HepG2 (cell line): ENCODE results near the gene GRHPR. TPM values are rescaled to one million over a fixed set of nuclear protein-coding genes. Genes with fewer than 3 reads are reported as not detected.

Experiments used
- BHLHE40 ChIP-seq: IDR thresholded peaks from 2 replicates; pipeline ENCODE4 v1.6.1; 2011; ENCODE audit warnings: low read length, improper control_type of control experiment
- CAMTA2 ChIP-seq: sonication (generic); formaldehyde crosslinking; IDR thresholded peaks from 2 replicates; pipeline ENCODE4 v1.4.0; 2020; ENCODE audit warnings: mild to moderate bottlenecking, missing genetic modification reagents, borderline replicate concordance
- GPN1 ChIP-seq: sonication (generic); formaldehyde crosslinking; IDR thresholded peaks from 2 replicates; pipeline ENCODE4 v1.5.1; 2020; ENCODE audit warnings: missing genetic modification reagents, borderline replicate concordance
- HNRNPLL ChIP-seq: fragments of 200-400 bp; formaldehyde crosslinking; IDR thresholded peaks from 2 replicates; pipeline ENCODE4 v1.6.1; 2017; ENCODE audit warnings: mild to moderate bottlenecking, low read depth, low read length; ENCODE audit not compliant: poor library complexity, severe bottlenecking
- NFATC3 ChIP-seq: sonication (generic); formaldehyde crosslinking; IDR thresholded peaks from 2 replicates; pipeline ENCODE4 v1.5.1; 2020; ENCODE audit warnings: mild to moderate bottlenecking, missing genetic modification reagents
- SNAI1 ChIP-seq: sonication (generic); formaldehyde crosslinking; IDR thresholded peaks from 2 replicates; pipeline ENCODE4 v1.5.0; 2020; ENCODE audit warnings: mild to moderate bottlenecking, missing genetic modification reagents, borderline replicate concordance
- SUZ12 ChIP-seq: fragments of 150-350 bp; IDR thresholded peaks from 2 replicates; pipeline ENCODE4 v1.6.1; 2014; ENCODE audit warnings: low read depth, low read length
- SYNCRIP ChIP-seq: fragments of 200-400 bp; formaldehyde crosslinking; IDR thresholded peaks from 2 replicates; pipeline ENCODE4 v1.6.1; 2018; ENCODE audit warnings: mild to moderate bottlenecking, low read depth, low read length; ENCODE audit not compliant: insufficient read depth
- ZBTB20 ChIP-seq: sonication (generic); formaldehyde crosslinking; IDR thresholded peaks from 2 replicates; pipeline ENCODE4 v1.8.1; 2023; ENCODE audit warnings: missing genetic modification reagents, low read depth, mild to moderate bottlenecking, borderline replicate concordance
- ZFP62 ChIP-seq: sonication (generic); formaldehyde crosslinking; IDR thresholded peaks from 2 replicates; pipeline ENCODE4 v1.4.0; 2020; ENCODE audit warnings: missing genetic modification reagents
- ZNF292 ChIP-seq: sonication (generic); formaldehyde crosslinking; IDR thresholded peaks from 2 replicates; pipeline ENCODE4 v1.8.1; 2022; ENCODE audit warnings: mild to moderate bottlenecking, low read depth, missing genetic modification reagents, borderline replicate concordance
- ZNF33B ChIP-seq: sonication (generic); formaldehyde crosslinking; IDR thresholded peaks from 2 replicates; pipeline ENCODE4 v1.5.1; 2020; ENCODE audit warnings: mild to moderate bottlenecking, missing genetic modification reagents
- polyA plus RNA-seq, 8 experiments: library from polyadenylated mRNA; depleted of rRNA in 3 of 8; stranded (reverse) in 7 of 8; unstranded in 1 of 8; fragments of >200 nt; fragmentation: Illumina TruSeq in 4 of 8; extraction: Trizol in 4 of 8; gene quantifications; 2 replicates each; pipeline versions ENCODE4 v1.2.1 to v1.2.3, GENCODE V29; 2011 to 2016; ENCODE audit warnings: low read depth in 4 of 8, missing spikeins in 1 of 8, mixed read lengths in 1 of 8; ENCODE audit not compliant: insufficient read depth in 1 of 8
- total RNA-seq, 5 experiments: library from RNA; depleted of rRNA; stranded (reverse); fragments of >200 nt; fragmentation: Illumina TruSeq; extraction: Trizol; gene quantifications; 2 replicates each; pipeline ENCODE4 v1.2.3, GENCODE V29; 2016; ENCODE audit warnings: low read depth in 1 of 5
- TF ChIP-seq, protein P1 (sequence below): sonication (generic); formaldehyde crosslinking; IDR thresholded peaks from 2 replicates; pipeline ENCODE4 v1.4.0; 2020; ENCODE audit warnings: missing genetic modification reagents, mild to moderate bottlenecking, borderline replicate concordance
- TF ChIP-seq, protein P2 (sequence below): IDR thresholded peaks from 2 replicates; pipeline ENCODE4 v1.6.1; 2018; ENCODE audit warnings: missing genetic modification reagents
- TF ChIP-seq, protein P3 (sequence below): sonication (generic); formaldehyde crosslinking; IDR thresholded peaks from 2 replicates; pipeline ENCODE4 v1.8.1; 2023; ENCODE audit warnings: mild to moderate bottlenecking, missing genetic modification reagents
- TF ChIP-seq, protein P4 (sequence below): sonication (generic); formaldehyde crosslinking; IDR thresholded peaks from 2 replicates; pipeline ENCODE4 v1.8.1; 2022; ENCODE audit warnings: mild to moderate bottlenecking, missing genetic modification reagents
- TF ChIP-seq, protein P5 (sequence below): fragments of 450-650 bp; IDR thresholded peaks from 2 replicates; pipeline ENCODE4 v1.6.1; 2017
- TF ChIP-seq, protein P6 (sequence below): sonication (generic); formaldehyde crosslinking; IDR thresholded peaks from 2 replicates; pipeline ENCODE4 v1.4.0; 2020; ENCODE audit warnings: missing genetic modification reagents

GRHPR gene
- total and polyA plus RNA-seq, 2 of the 13 experiments (the other 11 are each of a cell fraction or from before 2014, with no cell fraction given): 113 to 115 TPM

DNA sequence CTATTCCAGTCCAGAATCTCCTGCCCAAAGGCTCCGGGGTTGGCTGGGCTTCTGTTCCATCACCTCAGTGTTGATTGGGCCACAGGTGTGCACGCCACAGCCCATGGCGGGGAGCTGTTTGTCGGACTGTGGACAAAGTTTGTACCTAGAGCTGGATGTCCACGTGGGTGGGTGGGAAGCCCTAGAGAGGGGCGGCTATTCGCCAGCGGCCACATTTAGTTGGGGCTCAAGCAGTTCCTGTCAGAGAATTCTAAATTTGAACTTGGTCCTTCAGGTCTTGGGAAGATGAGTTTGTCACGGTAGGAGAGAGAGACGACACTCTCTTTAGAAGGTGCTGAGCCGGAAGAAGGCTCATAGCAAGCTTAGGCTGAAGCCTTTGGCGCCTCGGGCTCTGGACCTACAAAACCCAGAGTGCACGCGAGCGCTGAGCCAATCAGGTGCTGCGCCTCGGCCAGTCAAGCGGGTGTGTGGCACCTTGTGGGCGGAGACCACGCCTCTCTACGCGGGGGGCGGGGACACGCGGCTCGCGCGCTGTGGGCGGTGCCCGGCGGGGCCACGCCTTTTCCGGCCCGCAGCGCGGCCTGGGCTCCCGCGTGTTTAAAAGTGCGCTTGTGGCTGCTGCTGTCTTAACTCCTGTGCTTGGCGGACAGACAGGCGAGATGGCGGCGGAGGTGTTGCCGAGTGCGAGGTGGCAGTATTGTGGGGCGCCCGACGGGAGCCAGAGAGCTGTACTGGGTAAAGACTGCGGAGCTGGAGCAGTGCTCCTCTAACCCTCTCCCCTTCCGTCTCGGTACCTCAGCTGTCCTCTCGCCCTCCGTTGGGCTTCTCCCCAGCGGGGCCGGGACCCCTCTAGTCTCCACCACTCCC, 63.1 kb downstream of the GRHPR start, which contains the start of gene POLR1E (continued):
- TF ChIP-seq, protein P1, sequence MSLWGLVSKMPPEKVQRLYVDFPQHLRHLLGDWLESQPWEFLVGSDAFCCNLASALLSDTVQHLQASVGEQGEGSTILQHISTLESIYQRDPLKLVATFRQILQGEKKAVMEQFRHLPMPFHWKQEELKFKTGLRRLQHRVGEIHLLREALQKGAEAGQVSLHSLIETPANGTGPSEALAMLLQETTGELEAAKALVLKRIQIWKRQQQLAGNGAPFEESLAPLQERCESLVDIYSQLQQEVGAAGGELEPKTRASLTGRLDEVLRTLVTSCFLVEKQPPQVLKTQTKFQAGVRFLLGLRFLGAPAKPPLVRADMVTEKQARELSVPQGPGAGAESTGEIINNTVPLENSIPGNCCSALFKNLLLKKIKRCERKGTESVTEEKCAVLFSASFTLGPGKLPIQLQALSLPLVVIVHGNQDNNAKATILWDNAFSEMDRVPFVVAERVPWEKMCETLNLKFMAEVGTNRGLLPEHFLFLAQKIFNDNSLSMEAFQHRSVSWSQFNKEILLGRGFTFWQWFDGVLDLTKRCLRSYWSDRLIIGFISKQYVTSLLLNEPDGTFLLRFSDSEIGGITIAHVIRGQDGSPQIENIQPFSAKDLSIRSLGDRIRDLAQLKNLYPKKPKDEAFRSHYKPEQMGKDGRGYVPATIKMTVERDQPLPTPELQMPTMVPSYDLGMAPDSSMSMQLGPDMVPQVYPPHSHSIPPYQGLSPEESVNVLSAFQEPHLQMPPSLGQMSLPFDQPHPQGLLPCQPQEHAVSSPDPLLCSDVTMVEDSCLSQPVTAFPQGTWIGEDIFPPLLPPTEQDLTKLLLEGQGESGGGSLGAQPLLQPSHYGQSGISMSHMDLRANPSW (CRISPR knock-in tag): no peak
- TF ChIP-seq, protein P2, sequence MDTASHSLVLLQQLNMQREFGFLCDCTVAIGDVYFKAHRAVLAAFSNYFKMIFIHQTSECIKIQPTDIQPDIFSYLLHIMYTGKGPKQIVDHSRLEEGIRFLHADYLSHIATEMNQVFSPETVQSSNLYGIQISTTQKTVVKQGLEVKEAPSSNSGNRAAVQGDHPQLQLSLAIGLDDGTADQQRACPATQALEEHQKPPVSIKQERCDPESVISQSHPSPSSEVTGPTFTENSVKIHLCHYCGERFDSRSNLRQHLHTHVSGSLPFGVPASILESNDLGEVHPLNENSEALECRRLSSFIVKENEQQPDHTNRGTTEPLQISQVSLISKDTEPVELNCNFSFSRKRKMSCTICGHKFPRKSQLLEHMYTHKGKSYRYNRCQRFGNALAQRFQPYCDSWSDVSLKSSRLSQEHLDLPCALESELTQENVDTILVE: no peak
- TF ChIP-seq SUZ12: no peak
- no peak for TF ChIP-seq ZFP62 (CRISPR knock-in tag)
- TF ChIP-seq HNRNPLL: peak; percentile 87
- TF ChIP-seq NFATC3: no peak
- TF ChIP-seq, protein P3, sequence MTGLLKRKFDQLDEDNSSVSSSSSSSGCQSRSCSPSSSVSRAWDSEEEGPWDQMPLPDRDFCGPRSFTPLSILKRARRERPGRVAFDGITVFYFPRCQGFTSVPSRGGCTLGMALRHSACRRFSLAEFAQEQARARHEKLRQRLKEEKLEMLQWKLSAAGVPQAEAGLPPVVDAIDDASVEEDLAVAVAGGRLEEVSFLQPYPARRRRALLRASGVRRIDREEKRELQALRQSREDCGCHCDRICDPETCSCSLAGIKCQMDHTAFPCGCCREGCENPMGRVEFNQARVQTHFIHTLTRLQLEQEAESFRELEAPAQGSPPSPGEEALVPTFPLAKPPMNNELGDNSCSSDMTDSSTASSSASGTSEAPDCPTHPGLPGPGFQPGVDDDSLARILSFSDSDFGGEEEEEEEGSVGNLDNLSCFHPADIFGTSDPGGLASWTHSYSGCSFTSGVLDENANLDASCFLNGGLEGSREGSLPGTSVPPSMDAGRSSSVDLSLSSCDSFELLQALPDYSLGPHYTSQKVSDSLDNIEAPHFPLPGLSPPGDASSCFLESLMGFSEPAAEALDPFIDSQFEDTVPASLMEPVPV: 0 out of 2 replicates have a peak, but pooled peaks have one; percentile 43
- TF ChIP-seq ZBTB20 (CRISPR knock-in tag): no peak
- peak; percentile 32; the same call in 1 of the 2 replicates for TF ChIP-seq ZNF292 (CRISPR knock-in tag)
- TF ChIP-seq, protein P4, sequence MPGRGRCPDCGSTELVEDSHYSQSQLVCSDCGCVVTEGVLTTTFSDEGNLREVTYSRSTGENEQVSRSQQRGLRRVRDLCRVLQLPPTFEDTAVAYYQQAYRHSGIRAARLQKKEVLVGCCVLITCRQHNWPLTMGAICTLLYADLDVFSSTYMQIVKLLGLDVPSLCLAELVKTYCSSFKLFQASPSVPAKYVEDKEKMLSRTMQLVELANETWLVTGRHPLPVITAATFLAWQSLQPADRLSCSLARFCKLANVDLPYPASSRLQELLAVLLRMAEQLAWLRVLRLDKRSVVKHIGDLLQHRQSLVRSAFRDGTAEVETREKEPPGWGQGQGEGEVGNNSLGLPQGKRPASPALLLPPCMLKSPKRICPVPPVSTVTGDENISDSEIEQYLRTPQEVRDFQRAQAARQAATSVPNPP (CRISPR knock-in tag): no peak
- peak; percentile 50 for TF ChIP-seq BHLHE40
- TF ChIP-seq SNAI1 (CRISPR knock-in tag): no peak
- TF ChIP-seq, protein P5, sequence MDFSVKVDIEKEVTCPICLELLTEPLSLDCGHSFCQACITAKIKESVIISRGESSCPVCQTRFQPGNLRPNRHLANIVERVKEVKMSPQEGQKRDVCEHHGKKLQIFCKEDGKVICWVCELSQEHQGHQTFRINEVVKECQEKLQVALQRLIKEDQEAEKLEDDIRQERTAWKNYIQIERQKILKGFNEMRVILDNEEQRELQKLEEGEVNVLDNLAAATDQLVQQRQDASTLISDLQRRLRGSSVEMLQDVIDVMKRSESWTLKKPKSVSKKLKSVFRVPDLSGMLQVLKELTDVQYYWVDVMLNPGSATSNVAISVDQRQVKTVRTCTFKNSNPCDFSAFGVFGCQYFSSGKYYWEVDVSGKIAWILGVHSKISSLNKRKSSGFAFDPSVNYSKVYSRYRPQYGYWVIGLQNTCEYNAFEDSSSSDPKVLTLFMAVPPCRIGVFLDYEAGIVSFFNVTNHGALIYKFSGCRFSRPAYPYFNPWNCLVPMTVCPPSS: no peak
- no peak for TF ChIP-seq GPN1 (CRISPR knock-in tag)
- TF ChIP-seq, protein P6, sequence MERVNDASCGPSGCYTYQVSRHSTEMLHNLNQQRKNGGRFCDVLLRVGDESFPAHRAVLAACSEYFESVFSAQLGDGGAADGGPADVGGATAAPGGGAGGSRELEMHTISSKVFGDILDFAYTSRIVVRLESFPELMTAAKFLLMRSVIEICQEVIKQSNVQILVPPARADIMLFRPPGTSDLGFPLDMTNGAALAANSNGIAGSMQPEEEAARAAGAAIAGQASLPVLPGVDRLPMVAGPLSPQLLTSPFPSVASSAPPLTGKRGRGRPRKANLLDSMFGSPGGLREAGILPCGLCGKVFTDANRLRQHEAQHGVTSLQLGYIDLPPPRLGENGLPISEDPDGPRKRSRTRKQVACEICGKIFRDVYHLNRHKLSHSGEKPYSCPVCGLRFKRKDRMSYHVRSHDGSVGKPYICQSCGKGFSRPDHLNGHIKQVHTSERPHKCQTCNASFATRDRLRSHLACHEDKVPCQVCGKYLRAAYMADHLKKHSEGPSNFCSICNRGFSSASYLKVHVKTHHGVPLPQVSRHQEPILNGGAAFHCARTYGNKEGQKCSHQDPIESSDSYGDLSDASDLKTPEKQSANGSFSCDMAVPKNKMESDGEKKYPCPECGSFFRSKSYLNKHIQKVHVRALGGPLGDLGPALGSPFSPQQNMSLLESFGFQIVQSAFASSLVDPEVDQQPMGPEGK (CRISPR knock-in tag): no peak
- TF ChIP-seq CAMTA2 (CRISPR knock-in tag): no peak
- TF ChIP-seq ZNF33B (CRISPR knock-in tag): no peak
- no peak for TF ChIP-seq SYNCRIP
